Prostate gland (tissue), 2 donors: ENCODE results near the gene DDX17.

Experiments used
- POLR2A ChIP-seq: fragments of 450-650 bp; IDR thresholded peaks from one replicate; pipeline ENCODE4 v1.6.1; 2016; ENCODE audit warnings: antibody characterized with exemption, mild to moderate bottlenecking
- POLR2AphosphoS5 ChIP-seq: sonication (generic); formaldehyde crosslinking; IDR thresholded peaks from one replicate; pipeline ENCODE4 v1.6.1; 2017; ENCODE audit warnings: antibody characterized with exemption
- TF ChIP-seq, protein P1 (sequence below), 4 experiments: fragments of 200-600 bp in 2 of 4; fragments of 450-650 bp in 2 of 4; sonication (generic) in 2 of 4; IDR thresholded peaks; 1 replicate in 3 of 4; 2 replicates in 1 of 4; pipeline ENCODE4 v1.5.1; 2016 to 2019; ENCODE audit warnings: antibody characterized with exemption in 4 of 4, mild to moderate bottlenecking in 2 of 4, moderate library complexity in 2 of 4

DNA sequence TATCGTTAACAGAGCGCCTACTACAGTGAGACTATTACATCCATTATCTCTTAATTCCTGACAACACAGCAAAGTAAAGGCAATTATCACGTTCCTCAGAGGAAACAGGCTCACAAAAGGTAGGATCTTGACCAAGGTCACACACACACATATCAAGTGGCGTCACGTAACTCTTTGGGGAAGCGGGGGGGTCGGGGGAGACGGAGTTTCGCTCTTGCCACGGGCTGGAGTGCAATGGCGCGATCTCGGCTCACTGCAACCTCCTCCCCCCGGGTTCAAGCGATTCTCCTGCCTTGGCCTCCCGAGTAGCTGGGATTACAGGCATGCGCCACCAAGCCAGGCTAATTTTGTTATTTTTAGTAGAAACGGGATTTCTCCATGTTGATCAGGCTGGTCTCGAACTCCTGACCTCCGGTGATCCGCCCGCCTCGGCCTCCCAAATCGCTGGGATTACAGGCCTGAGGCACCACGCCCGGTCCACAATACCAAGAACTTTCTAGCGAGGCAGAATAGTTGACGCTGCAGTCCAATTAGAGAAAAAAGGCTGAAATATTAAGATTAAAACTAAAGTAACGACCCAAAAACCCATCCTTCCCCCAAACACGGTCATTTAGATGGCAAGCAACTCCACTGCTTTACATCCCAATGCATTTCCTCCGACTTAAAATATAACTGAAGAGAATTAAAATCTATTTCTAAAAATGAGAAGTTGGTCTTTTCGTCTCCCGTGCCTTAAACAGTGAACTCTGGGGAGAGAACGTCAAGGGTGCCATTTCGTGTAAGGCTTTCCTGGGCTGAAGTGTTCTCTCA is 1.2 kb downstream of the DDX17 start:
- TF ChIP-seq, protein P1, sequence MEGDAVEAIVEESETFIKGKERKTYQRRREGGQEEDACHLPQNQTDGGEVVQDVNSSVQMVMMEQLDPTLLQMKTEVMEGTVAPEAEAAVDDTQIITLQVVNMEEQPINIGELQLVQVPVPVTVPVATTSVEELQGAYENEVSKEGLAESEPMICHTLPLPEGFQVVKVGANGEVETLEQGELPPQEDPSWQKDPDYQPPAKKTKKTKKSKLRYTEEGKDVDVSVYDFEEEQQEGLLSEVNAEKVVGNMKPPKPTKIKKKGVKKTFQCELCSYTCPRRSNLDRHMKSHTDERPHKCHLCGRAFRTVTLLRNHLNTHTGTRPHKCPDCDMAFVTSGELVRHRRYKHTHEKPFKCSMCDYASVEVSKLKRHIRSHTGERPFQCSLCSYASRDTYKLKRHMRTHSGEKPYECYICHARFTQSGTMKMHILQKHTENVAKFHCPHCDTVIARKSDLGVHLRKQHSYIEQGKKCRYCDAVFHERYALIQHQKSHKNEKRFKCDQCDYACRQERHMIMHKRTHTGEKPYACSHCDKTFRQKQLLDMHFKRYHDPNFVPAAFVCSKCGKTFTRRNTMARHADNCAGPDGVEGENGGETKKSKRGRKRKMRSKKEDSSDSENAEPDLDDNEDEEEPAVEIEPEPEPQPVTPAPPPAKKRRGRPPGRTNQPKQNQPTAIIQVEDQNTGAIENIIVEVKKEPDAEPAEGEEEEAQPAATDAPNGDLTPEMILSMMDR (IDR thresholded peaks at IDR 0.05) = no peak
- TF ChIP-seq POLR2AphosphoS5 (no peak), POLR2A (peak; percentile 8)
